Gastroesophageal sphincter (tissue), 4 donors: ENCODE data around the gene NCKAP5. TPM values are rescaled to one million over a fixed set of nuclear protein-coding genes. Genes with fewer than 3 reads are reported as not detected.

ENCODE experiments used
- ATAC-seq: fragments of 150-250 bp; one replicate; pipeline ENCODE4 v1.9.1; 2016; ENCODE audit warnings: mild to moderate bottlenecking, moderate library complexity
- H3K27ac ChIP-seq, 4 donors: fragments of 200-600 bp; sonication (generic) in 3 of 4; 1 replicate in 3 of 4; 2 replicates in 1 of 4; pipeline ENCODE4 v1.5.1; 2016 to 2019
- H3K27me3 ChIP-seq: fragments of 200-600 bp; sonication (generic); one replicate; pipeline ENCODE4 v1.5.1; 2019
- H3K36me3 ChIP-seq, 2 donors: fragments of 200-600 bp; sonication (generic); one replicate each; pipeline ENCODE4 v1.5.1; 2019; ENCODE audit warnings: control low read depth in 1 of 2
- H3K4me1 ChIP-seq, 3 donors: fragments of 200-600 bp; sonication (generic); 1 replicate in 2 of 3; 2 replicates in 1 of 3; pipeline ENCODE4 v1.5.1; 2016 to 2019; ENCODE audit warnings: control low read depth in 2 of 3
- H3K4me3 ChIP-seq, 2 donors: fragments of 200-600 bp; sonication (generic); one replicate each; pipeline ENCODE4 v1.5.1; 2019; ENCODE audit warnings: mild to moderate bottlenecking in 1 of 2, moderate library complexity in 1 of 2
- H3K9me3 ChIP-seq, 3 donors: fragments of 200-600 bp; sonication (generic); one replicate each; pipeline ENCODE4 v1.5.1; 2017 to 2019; ENCODE audit warnings: control low read depth in 2 of 3
- EP300 ChIP-seq: sonication (generic); formaldehyde crosslinking; IDR thresholded peaks from one replicate; pipeline ENCODE4 v1.6.1; 2017; ENCODE audit warnings: antibody characterized with exemption, mild to moderate bottlenecking
- POLR2A ChIP-seq, 2 donors: fragments of 450-650 bp; IDR thresholded peaks; one replicate each; pipeline ENCODE4 v1.6.1; 2017; ENCODE audit warnings: antibody characterized with exemption in 2 of 2, mild to moderate bottlenecking in 2 of 2, moderate library complexity in 1 of 2
- POLR2AphosphoS5 ChIP-seq: sonication (generic); formaldehyde crosslinking; IDR thresholded peaks from one replicate; pipeline ENCODE4 v1.6.1; 2017; ENCODE audit warnings: antibody characterized with exemption
- whole genome bisulfite sequencing, 2 donors: methylation state at CpG; one replicate each; pipeline ENCODE4 v1.1.5; 2018; ENCODE audit warnings: low coverage in 1 of 2; 5-methylcytosine and 5-hydroxymethylcytosine counted together
- total RNA-seq, 4 donors: library from RNA; depleted of rRNA; stranded (reverse); fragments of >200 nt; gene quantifications; one replicate each; pipeline ENCODE4 v1.1.0, GENCODE V29; 2016
- TF ChIP-seq, protein P1 (sequence below), 4 experiments: fragments of 200-600 bp in 2 of 4; fragments of 450-650 bp in 2 of 4; sonication (generic) in 1 of 4; IDR thresholded peaks; one replicate each; pipeline ENCODE4 v1.5.1; 2017 to 2019; ENCODE audit warnings: antibody characterized with exemption in 4 of 4, mild to moderate bottlenecking in 2 of 4, moderate library complexity in 2 of 4

Gene NCKAP5
- total RNA-seq, 4 donors from 2014 or later = 0.16 to 0.57 (median 0.33) TPM

- H3K4me1 ChIP-seq = no peaks in the 10 kb centered on the region
- H3K27me3 ChIP-seq = peaks cover 21% of the 10 kb centered on the region
- H3K36me3 ChIP-seq = no peaks in the 10 kb centered on the region
- 81 to 100% methylated on average over 2 of the region's 2 CpGs for WGBS, 2 donors
- H3K9me3 ChIP-seq = no peaks in the 10 kb centered on the region
- H3K27ac ChIP-seq = no peak overlapping the region
- no peak overlapping the region for H3K4me3 ChIP-seq
- TF ChIP-seq POLR2AphosphoS5 (no peak), EP300 (no peak), POLR2A (IDR thresholded peaks at IDR 0.05) (no peak)
- TF ChIP-seq, protein P1, sequence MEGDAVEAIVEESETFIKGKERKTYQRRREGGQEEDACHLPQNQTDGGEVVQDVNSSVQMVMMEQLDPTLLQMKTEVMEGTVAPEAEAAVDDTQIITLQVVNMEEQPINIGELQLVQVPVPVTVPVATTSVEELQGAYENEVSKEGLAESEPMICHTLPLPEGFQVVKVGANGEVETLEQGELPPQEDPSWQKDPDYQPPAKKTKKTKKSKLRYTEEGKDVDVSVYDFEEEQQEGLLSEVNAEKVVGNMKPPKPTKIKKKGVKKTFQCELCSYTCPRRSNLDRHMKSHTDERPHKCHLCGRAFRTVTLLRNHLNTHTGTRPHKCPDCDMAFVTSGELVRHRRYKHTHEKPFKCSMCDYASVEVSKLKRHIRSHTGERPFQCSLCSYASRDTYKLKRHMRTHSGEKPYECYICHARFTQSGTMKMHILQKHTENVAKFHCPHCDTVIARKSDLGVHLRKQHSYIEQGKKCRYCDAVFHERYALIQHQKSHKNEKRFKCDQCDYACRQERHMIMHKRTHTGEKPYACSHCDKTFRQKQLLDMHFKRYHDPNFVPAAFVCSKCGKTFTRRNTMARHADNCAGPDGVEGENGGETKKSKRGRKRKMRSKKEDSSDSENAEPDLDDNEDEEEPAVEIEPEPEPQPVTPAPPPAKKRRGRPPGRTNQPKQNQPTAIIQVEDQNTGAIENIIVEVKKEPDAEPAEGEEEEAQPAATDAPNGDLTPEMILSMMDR (IDR thresholded peaks at IDR 0.05) = no peak
- ATAC-seq = no peak
Observed at GRCh38 chr2:132642415-132642814, 925.8 kb downstream of the NCKAP5 start.

GRCh38 chr2:132641819-132642218, 926.4 kb downstream of the NCKAP5 start:
- no peak overlapping the region for H3K4me3 ChIP-seq
- peaks cover 17% of the 10 kb centered on the region for H3K27me3 ChIP-seq
- no peak overlapping the region for H3K27ac ChIP-seq
- H3K36me3 ChIP-seq = no peaks in the 10 kb centered on the region
- peaks cover 0 to 4% (median 0%) of the 10 kb centered on the region in 3 donors for H3K4me1 ChIP-seq
- TF ChIP-seq POLR2AphosphoS5 (no peak), POLR2A (IDR thresholded peaks at IDR 0.05) (no peak), EP300 (no peak)
- TF ChIP-seq, protein P1 (IDR thresholded peaks at IDR 0.05) = no peak
- no peaks in the 10 kb centered on the region for H3K9me3 ChIP-seq
- no peak for ATAC-seq

DNA sequence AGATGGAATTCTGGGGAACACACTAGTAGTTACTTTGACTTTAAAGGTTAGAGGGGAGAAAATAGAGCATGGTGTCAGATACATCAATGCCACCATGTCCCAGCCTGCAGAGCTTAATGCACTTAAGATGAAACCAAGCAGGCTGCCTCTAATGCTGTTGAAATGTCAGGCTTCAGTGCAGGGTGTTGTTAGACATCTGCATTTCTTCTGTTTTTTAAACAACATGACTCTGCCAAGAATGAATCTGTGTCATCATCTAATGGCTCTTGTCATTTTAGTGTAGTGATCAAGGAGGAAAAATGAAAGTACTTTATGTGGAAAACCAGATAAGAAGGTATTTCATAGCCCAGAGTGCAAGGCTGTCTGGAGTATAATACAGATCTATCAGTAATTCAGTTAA, 928.1 kb downstream of the NCKAP5 start:
- Histone ChIP-seq H3K9me3 (no peaks in the 10 kb centered on the region), H3K36me3 (no peaks in the 10 kb centered on the region), H3K4me1 (peaks cover 0 to 13% (median 0%) of the 10 kb centered on the region in 3 donors), H3K27me3 (peaks cover 4% of the 10 kb centered on the region), H3K4me3 (no peak overlapping the region), H3K27ac (no peak overlapping the region)
- TF ChIP-seq, protein P1 (IDR thresholded peaks at IDR 0.05) = no peak
- TF ChIP-seq EP300 = no peak
- no peak for TF ChIP-seq POLR2A (IDR thresholded peaks at IDR 0.05)
- no peak for TF ChIP-seq POLR2AphosphoS5
- ATAC-seq = no peak

GRCh38 chr2:132638313-132639040, 929.8 kb downstream of the NCKAP5 start:
- Histone ChIP-seq H3K4me1 (peaks cover 0 to 13% (median 0%) of the 10 kb centered on the region in 3 donors), H3K9me3 (no peaks in the 10 kb centered on the region), H3K4me3 (no peak overlapping the region), H3K36me3 (no peaks in the 10 kb centered on the region), H3K27me3 (no peaks in the 10 kb centered on the region), H3K27ac (no peak overlapping the region)
- no peak for ATAC-seq
- no peak for TF ChIP-seq POLR2A (IDR thresholded peaks at IDR 0.05)
- TF ChIP-seq, protein P1 (IDR thresholded peaks at IDR 0.05) = no peak
- no peak for TF ChIP-seq EP300
- WGBS, 2 donors = 81 to 83% methylated on average over 2 to 5 of the region's 5 CpGs

DNA sequence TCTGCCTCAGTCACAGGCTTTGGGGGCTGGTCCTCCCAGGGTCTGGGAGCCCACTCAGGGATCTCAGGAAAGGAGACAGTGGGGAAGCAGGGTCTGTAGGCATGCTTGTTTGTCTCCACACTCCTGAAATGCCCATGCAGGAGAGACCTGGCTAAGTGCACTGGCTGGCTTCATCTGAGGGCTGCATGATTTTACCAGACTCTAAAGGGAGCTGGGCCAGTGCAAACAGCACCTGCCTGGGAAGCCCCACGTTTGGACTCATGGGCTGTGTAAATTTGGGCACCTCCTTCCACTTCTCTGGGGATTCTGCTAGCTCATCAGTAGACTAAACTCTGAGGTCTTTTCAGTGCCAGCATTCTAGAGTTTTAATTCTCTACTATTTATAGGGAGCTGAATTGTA, 931.9 kb downstream of the NCKAP5 start:
- 40% methylated on average over 1 of the region's 1 CpG; no CpG with 5 or more reads in 1 of the 2 donors for WGBS, 2 donors

More for the DNA sequence above, 931.9 kb downstream of the NCKAP5 start:
- H3K9me3 ChIP-seq = no peaks in the 10 kb centered on the region
- H3K36me3 ChIP-seq = no peaks in the 10 kb centered on the region
- H3K4me3 ChIP-seq = no peak overlapping the region
- H3K27me3 ChIP-seq = no peaks in the 10 kb centered on the region
- TF ChIP-seq POLR2A (IDR thresholded peaks at IDR 0.05) = no peak
- TF ChIP-seq, protein P1 (IDR thresholded peaks at IDR 0.05) = no peak
- TF ChIP-seq EP300 = no peak
- ATAC-seq = no peak
- no peak overlapping the region for H3K27ac ChIP-seq
- H3K4me1 ChIP-seq = peaks cover 3 to 30% (median 5%) of the 10 kb centered on the region in 3 donors
